CD4-positive, alpha-beta T cell treated with Interleukin-6 for 4 hours (primary cell): ENCODE results near the gene ANKRD34C.
"Not testable (repeated sequence)": the region's sequence is repeated elsewhere in the genome, so short reads cannot be mapped to it uniquely, and the experiment has no call there.

Experiments used
- DNase-seq: peaks from one replicate; pipeline ENCODE4 v3.0.0-alpha.2; 2020; ENCODE audit warnings: mixed read lengths

ANKRD34C gene

DNA sequence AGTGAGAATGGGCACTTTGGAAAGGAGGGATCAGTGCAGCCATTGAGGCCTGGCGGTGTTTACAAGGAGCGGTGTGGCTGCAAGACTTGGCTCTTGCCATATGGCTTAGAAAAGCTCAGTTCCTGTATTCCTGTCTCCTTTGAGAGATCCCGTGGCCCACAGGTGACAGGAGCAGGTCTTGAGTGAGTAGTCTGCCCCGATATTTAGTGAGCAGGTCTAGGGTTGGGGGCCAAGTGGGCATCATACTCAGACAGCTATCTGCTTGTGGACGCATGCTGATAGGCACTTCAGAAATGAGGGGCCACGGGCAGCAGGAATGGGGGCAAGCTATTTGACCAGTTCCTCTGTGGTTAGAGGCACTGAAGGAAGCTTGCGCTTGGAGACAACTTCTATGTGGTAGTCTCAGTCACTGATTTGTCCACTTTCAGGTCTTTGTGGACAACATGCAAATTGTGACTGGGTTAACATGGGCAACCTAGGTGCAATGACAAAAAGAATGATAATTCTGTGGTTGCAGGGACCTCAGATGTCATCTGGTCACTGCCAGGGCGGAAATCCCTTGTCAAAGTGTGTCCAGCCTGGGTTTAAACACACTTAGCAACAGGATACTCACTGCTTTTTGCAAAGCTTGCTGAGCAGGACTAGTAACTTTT is 29.5 kb downstream of the ANKRD34C start:
- no peak for DNase-seq

DNA sequence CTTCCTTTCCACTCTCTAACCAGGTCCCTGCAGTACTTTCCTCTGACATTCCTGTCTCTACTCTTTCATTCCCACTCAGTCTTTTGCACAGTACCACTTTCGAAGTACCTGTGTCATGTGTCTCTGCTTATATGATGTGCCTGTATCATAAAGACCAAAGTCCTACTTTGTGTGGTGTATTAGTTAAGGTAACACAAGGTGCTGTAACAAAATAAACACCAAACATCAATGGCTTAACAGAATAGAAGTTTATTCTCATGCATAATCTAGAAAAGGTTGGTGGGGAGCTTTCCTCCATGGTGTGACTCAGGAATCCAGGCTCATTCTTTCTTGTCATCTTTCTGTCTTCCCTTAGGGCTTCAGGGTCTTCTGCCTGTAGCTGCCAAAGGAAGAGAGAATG is 31.7 kb downstream of the ANKRD34C start:
- DNase-seq: no peak

DNA sequence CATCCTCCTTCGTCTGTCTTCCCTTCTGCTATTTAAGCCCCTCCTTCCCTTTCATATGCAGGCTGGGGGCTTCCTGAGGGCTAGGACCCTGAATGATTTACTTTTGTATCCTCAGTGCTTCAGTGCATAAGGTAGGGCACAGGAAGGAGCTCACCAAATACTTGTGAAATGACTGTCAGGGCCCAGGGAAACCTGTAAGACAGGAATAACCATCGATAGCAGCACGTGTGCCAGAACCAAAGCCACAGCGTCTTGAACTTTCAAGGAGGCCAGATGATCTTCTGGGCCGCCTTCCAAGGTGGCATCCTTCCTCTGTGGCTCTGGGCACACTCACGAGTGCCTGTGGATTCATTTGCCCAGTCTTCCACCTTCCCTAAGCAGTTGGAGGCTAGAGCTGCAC is 32.3 kb downstream of the ANKRD34C start:
- DNase-seq: no peak

GRCh38 chr15:79315623-79316328 is 33.3 kb downstream of the ANKRD34C start:
- DNase-seq: no peak

- DNase-seq: no peak
Measured at GRCh38 chr15:79316864-79317263, 34.3 kb downstream of the ANKRD34C start.

GRCh38 chr15:79319973-79320372 is 37.5 kb downstream of the ANKRD34C start:
- not testable (repeated sequence) for DNase-seq

DNA sequence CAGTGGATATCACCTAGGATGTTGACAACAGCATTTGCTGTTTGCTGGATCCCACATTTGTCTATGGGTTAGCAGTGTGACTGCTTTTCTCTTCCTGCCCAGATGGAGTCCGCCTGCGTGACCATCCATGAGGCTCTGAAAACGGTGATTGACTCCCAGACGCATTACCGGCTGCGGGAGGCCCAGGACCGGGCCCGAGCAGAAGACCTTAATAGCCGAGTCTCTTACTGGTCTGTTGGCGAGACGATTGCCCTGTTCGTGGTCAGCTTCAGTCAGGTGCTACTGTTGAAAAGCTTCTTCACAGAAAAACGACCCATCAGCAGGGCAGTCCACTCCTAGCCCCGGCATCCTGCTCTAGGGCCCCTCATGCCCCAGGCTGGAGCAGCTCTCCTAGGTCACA is 39.4 kb downstream of the ANKRD34C start:
- no peak for DNase-seq

DNA sequence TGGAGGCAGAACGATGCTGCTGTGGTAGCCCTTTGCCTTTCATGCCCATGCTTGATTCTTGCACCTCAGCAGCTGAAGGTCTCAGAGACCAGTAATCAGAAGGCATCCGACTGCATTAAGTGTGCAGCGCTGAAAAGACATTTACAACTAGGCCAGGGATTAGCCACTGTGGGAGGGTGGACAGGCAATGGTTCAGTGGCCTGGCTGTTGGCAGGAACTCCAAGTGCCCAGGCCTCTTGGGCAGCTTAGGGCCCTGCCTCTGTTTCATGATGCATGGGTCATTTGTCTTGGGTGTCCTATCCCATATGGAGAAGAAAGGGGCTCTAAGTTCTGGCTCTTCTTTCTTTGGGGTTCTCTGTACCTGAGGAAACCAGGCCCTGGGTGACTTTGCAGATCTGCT is 39.8 kb downstream of the ANKRD34C start:
- no peak for DNase-seq

- no peak for DNase-seq
Measured at GRCh38 chr15:79322945-79323344, 40.4 kb downstream of the ANKRD34C start.

DNA sequence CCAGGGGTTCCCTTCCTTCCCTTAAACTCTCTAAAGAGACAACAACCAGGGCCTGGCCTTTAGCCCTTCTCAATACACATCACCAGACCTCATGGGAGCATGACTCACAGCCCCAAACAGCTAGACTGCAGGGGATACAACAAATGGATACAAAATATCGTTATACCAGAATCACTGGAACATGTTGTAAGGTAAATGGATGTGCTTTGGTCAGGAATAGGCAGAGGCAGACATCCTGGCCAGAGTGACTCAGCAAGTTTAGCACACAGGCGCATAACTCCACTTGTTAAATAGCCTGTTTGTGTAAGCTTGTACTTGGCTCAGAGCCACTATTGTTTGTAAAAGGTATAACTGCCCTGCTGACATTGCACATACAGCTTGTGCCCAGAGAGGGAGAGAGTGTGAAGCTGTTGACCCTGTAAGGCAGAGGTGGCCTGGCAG is 46.7 kb downstream of the ANKRD34C start:
- no peak for DNase-seq
